Suprapubic skin (tissue), 3 donors: ENCODE results near the gene HTR7.

ENCODE experiments used
- EP300 ChIP-seq: sonication (generic); formaldehyde crosslinking; IDR thresholded peaks from one replicate; pipeline ENCODE4 v1.6.1; 2017; ENCODE audit warnings: antibody characterized with exemption
- TF ChIP-seq, protein P1 (sequence below), 2 donors: fragments of 200-600 bp in 1 of 2; fragments of 450-650 bp in 1 of 2; sonication (generic) in 1 of 2; IDR thresholded peaks; one replicate each; pipeline ENCODE4 v1.5.1; 2016 to 2019; ENCODE audit warnings: antibody characterized with exemption in 2 of 2, mild to moderate bottlenecking in 1 of 2, moderate library complexity in 1 of 2

- TF ChIP-seq, protein P1, sequence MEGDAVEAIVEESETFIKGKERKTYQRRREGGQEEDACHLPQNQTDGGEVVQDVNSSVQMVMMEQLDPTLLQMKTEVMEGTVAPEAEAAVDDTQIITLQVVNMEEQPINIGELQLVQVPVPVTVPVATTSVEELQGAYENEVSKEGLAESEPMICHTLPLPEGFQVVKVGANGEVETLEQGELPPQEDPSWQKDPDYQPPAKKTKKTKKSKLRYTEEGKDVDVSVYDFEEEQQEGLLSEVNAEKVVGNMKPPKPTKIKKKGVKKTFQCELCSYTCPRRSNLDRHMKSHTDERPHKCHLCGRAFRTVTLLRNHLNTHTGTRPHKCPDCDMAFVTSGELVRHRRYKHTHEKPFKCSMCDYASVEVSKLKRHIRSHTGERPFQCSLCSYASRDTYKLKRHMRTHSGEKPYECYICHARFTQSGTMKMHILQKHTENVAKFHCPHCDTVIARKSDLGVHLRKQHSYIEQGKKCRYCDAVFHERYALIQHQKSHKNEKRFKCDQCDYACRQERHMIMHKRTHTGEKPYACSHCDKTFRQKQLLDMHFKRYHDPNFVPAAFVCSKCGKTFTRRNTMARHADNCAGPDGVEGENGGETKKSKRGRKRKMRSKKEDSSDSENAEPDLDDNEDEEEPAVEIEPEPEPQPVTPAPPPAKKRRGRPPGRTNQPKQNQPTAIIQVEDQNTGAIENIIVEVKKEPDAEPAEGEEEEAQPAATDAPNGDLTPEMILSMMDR (IDR thresholded peaks at IDR 0.05): no peak
- no peak for TF ChIP-seq EP300
Observed at GRCh38 chr10:90890347-90890746, 32.5 kb upstream of the HTR7 start.
